ENCODE data around the gene RHOBTB3. TPM values are rescaled to one million over a fixed set of nuclear protein-coding genes. Genes with fewer than 3 reads are reported as not detected.

RHOBTB3 gene
- total RNA-seq, 1 experiment from 2014 or later: 84.3 TPM

DNA sequence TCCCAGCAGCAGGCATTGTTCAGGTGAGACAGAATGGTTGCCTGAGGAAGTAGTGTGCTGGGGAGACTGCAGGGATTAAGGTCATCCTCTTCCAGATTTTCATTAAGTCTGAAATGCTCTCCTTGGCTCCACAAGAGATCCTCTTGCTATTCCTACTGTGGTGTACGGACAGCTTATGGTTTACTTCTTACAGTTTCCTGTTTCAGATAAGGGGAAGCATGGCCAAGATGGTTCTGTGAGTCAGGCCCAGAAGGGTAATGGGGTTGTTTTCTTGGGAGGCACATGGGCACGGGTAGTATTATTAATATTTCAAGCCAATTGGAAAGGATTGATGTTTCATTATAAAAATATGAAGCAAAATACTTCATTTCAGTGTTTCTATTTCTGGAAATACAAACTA, 48.5 kb downstream of the RHOBTB3 start:
- CTCF ChIA-PET: no interaction called here
- no peak for ATAC-seq
- RAD21 ChIA-PET (ENCODE audit: low non-redundant PET in 1 of 2, low total read pairs in 2 of 2, uncharacterized antibody in 2 of 2, unreplicated experiment in 2 of 2): no interaction called here
- no peaks in the 10 kb centered on the region for H3K27me3 ChIP-seq (ENCODE audit: insufficient read depth, low read length)
- no peak for DNase-seq (ENCODE audit: low read depth, low spot score)
- no peaks in the 10 kb centered on the region for H3K9me2 ChIP-seq (ENCODE audit: insufficient read depth)
- no peak overlapping the region for H2AFZ ChIP-seq (ENCODE audit: low read depth, low read length, poor library complexity, severe bottlenecking)
- intact Hi-C loops (cut with micrococcal nuclease): no loop called here
- no peak overlapping the region for H3K4me3 ChIP-seq (replicated peaks in 1 of 2; ENCODE audit: low read depth in 1 of 2, low read length in 2 of 2)
- TF ChIP-seq SIN3A (IDR thresholded peaks at IDR 0.05; ENCODE audit: low read depth): no peak
- TF ChIP-seq SRF (IDR thresholded peaks at IDR 0.05; ENCODE audit: low read depth): no peak
- no peak for TF ChIP-seq EZH2phosphoT487 (IDR thresholded peaks at IDR 0.05; ENCODE audit: borderline replicate concordance)
- no peak for TF ChIP-seq POLR2A (IDR thresholded peaks at IDR 0.05; ENCODE audit: borderline replicate concordance, extremely low read depth, insufficient read depth, insufficient read length)
- no peak for TF ChIP-seq CBX3 (IDR thresholded peaks at IDR 0.05; ENCODE audit: low read depth)
- no peak for TF ChIP-seq ZFX (IDR thresholded peaks at IDR 0.05)
- no peaks in the 10 kb centered on the region for H3K9me3 ChIP-seq (ENCODE audit: control insufficient read depth in 1 of 2, insufficient read depth in 1 of 2, low read depth in 1 of 2, low read length in 2 of 2)
- POLR2A ChIA-PET: no interaction called here
- H3K4me2 ChIP-seq (ENCODE audit: low read length): no peak overlapping the region
- no peak overlapping the region for H3K27ac ChIP-seq (ENCODE audit: low read depth, low read length)
- H3K4me1 ChIP-seq (ENCODE audit: control insufficient read depth in 1 of 2, insufficient read depth in 2 of 2, low read length in 2 of 2): no peaks in the 10 kb centered on the region
- no peaks in the 10 kb centered on the region for H4K20me1 ChIP-seq (ENCODE audit: insufficient read depth)
- H3K36me3 ChIP-seq (ENCODE audit: control insufficient read depth in 1 of 2, insufficient read depth in 2 of 2, low read length in 2 of 2): peaks cover 0 to 3% of the 10 kb centered on the region in 2 experiments; a peak in 1 of 4 replicates
- H3K9ac ChIP-seq (ENCODE audit: low read length): no peak overlapping the region
- no peaks in the 10 kb centered on the region for H3K79me2 ChIP-seq (ENCODE audit: insufficient read depth, low read length)
- BruUV-seq (replicated peaks): no TSS peak

DNA sequence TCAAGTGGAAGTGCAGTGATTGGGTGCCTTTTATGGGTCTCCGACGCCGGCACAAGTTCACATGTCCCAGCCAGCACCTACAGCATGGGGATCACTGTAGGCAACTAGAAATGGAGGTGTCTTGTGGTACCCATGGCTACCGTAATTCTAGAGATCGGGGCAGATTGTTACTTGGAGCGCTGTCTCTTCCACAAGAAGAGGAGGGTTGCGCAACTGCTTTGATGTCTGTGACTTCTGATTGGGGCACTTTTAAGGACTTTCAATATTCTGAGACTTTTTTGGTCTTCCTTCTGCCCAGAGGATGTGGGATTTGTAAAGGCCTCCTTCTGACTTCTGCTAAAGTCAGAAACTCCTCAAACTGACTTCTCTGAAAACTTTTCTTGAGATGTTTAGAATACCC, 49.5 kb downstream of the RHOBTB3 start:
- no peaks in the 10 kb centered on the region for H3K9me2 ChIP-seq (ENCODE audit: insufficient read depth)
- ChIA-PET CTCF (interaction anchor here (0.9 to 2.1 kb wide), 29 partner anchors 10 to 811 kb away, joined by 3 to 30 read pairs (median 5); partner anchors contain the start of genes GLRX and RFESD), POLR2A (interaction anchor here (1.3 to 1.9 kb wide), 2 partner anchors 42 to 134 kb away, joined by 5 to 7 read pairs; partner anchors contain the start of genes GLRX and RFESD), RAD21 (ENCODE audit: low non-redundant PET in 1 of 2, low total read pairs in 2 of 2, uncharacterized antibody in 2 of 2, unreplicated experiment in 2 of 2) (interaction anchor here in 1 of 2 experiments (0.8 to 1.0 kb wide), 3 partner anchors 67 to 136 kb away, joined by 4 to 6 read pairs (median 5); no protein-coding TSS in a partner anchor)
- no peak overlapping the region for H3K4me3 ChIP-seq (replicated peaks in 1 of 2; ENCODE audit: low read depth in 1 of 2, low read length in 2 of 2)
- no TSS peak for BruUV-seq (replicated peaks)
- H3K27me3 ChIP-seq (ENCODE audit: insufficient read depth, low read length): no peaks in the 10 kb centered on the region
- TF ChIP-seq, protein P1, sequence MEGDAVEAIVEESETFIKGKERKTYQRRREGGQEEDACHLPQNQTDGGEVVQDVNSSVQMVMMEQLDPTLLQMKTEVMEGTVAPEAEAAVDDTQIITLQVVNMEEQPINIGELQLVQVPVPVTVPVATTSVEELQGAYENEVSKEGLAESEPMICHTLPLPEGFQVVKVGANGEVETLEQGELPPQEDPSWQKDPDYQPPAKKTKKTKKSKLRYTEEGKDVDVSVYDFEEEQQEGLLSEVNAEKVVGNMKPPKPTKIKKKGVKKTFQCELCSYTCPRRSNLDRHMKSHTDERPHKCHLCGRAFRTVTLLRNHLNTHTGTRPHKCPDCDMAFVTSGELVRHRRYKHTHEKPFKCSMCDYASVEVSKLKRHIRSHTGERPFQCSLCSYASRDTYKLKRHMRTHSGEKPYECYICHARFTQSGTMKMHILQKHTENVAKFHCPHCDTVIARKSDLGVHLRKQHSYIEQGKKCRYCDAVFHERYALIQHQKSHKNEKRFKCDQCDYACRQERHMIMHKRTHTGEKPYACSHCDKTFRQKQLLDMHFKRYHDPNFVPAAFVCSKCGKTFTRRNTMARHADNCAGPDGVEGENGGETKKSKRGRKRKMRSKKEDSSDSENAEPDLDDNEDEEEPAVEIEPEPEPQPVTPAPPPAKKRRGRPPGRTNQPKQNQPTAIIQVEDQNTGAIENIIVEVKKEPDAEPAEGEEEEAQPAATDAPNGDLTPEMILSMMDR (IDR thresholded peaks at IDR 0.05 in 2 of 3, conservative IDR thresholded peaks at IDR 0.05 in 1 of 3; ENCODE audit: borderline replicate concordance in 1 of 3, insufficient read depth in 1 of 3, low read depth in 2 of 3, low read length in 2 of 3): no peak
- TF ChIP-seq FOSL1 (IDR thresholded peaks at IDR 0.05; ENCODE audit: low read depth): no peak
- TF ChIP-seq EGR1 (IDR thresholded peaks at IDR 0.05; ENCODE audit: low read depth): no peak
- no peak for TF ChIP-seq EZH2 (IDR thresholded peaks at IDR 0.05)
- TF ChIP-seq POLR2A (IDR thresholded peaks at IDR 0.05; ENCODE audit: borderline replicate concordance, extremely low read depth, insufficient read depth, insufficient read length): no peak
- no peak for TF ChIP-seq ZFX (IDR thresholded peaks at IDR 0.05)
- TF ChIP-seq JUND (IDR thresholded peaks at IDR 0.05): no peak
- TF ChIP-seq, protein P2, sequence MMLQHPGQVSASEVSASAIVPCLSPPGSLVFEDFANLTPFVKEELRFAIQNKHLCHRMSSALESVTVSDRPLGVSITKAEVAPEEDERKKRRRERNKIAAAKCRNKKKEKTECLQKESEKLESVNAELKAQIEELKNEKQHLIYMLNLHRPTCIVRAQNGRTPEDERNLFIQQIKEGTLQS (IDR thresholded peaks at IDR 0.05): no peak
- no peak for TF ChIP-seq SIN3A (IDR thresholded peaks at IDR 0.05; ENCODE audit: low read depth)
- TF ChIP-seq, protein P3, sequence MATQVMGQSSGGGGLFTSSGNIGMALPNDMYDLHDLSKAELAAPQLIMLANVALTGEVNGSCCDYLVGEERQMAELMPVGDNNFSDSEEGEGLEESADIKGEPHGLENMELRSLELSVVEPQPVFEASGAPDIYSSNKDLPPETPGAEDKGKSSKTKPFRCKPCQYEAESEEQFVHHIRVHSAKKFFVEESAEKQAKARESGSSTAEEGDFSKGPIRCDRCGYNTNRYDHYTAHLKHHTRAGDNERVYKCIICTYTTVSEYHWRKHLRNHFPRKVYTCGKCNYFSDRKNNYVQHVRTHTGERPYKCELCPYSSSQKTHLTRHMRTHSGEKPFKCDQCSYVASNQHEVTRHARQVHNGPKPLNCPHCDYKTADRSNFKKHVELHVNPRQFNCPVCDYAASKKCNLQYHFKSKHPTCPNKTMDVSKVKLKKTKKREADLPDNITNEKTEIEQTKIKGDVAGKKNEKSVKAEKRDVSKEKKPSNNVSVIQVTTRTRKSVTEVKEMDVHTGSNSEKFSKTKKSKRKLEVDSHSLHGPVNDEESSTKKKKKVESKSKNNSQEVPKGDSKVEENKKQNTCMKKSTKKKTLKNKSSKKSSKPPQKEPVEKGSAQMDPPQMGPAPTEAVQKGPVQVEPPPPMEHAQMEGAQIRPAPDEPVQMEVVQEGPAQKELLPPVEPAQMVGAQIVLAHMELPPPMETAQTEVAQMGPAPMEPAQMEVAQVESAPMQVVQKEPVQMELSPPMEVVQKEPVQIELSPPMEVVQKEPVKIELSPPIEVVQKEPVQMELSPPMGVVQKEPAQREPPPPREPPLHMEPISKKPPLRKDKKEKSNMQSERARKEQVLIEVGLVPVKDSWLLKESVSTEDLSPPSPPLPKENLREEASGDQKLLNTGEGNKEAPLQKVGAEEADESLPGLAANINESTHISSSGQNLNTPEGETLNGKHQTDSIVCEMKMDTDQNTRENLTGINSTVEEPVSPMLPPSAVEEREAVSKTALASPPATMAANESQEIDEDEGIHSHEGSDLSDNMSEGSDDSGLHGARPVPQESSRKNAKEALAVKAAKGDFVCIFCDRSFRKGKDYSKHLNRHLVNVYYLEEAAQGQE (IDR thresholded peaks at IDR 0.05; ENCODE audit: low read depth): no peak
- TF ChIP-seq YY1 (IDR thresholded peaks at IDR 0.05; ENCODE audit: extremely low read depth, insufficient replicate concordance, low read depth, low read length): no peak
- no peak for TF ChIP-seq EZH2phosphoT487 (IDR thresholded peaks at IDR 0.05; ENCODE audit: borderline replicate concordance)
- intact Hi-C loops (cut with micrococcal nuclease): no loop called here
- no peaks in the 10 kb centered on the region for H4K20me1 ChIP-seq (ENCODE audit: insufficient read depth)
- no peak overlapping the region for H3K4me2 ChIP-seq (ENCODE audit: low read length)
- no peaks in the 10 kb centered on the region for H3K4me1 ChIP-seq (ENCODE audit: control insufficient read depth in 1 of 2, insufficient read depth in 2 of 2, low read length in 2 of 2)
- H2AFZ ChIP-seq (ENCODE audit: low read depth, low read length, poor library complexity, severe bottlenecking): no peak overlapping the region
- H3K27ac ChIP-seq (ENCODE audit: low read depth, low read length): no peak overlapping the region
- H3K9ac ChIP-seq (ENCODE audit: low read length): no peak overlapping the region
- ATAC-seq: no peak
- peaks cover 0 to 3% of the 10 kb centered on the region in 2 experiments; a peak in 1 of 4 replicates for H3K36me3 ChIP-seq (ENCODE audit: control insufficient read depth in 1 of 2, insufficient read depth in 2 of 2, low read length in 2 of 2)
- H3K79me2 ChIP-seq (ENCODE audit: insufficient read depth, low read length): no peaks in the 10 kb centered on the region
- no peaks in the 10 kb centered on the region for H3K9me3 ChIP-seq (ENCODE audit: control insufficient read depth in 1 of 2, insufficient read depth in 1 of 2, low read depth in 1 of 2, low read length in 2 of 2)
- no peak for DNase-seq (ENCODE audit: low read depth, low spot score)
